ENCODE results near the gene SRC. TPM values are rescaled to one million over a fixed set of nuclear protein-coding genes. Genes with fewer than 3 reads are reported as not detected.
"Not testable (repeated sequence)": the region's sequence is repeated elsewhere in the genome, so short reads cannot be mapped to it uniquely, and the experiment has no call there.

Gene SRC
- total RNA-seq, 4 donors from 2014 or later: 30.6 to 54.7 (median 45.0) TPM

DNA sequence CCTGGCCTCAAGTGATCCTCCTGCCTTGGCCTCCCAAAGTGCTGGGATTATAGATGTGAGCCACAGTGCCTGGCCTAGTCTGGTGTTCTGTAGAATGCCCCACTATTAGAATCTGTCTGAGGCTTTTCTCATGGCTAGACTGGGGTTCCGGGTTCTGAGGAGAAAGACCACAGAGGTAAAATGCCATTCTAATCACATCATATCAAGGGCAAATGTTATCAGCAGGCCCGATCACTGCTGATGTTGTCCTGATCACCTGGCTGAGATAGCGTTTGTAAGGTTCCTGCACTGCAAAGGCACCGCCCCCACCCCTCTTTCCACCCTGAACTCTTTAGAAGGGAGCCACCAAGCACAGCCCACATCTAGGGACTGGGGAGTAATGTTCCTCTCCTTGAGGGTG lies 6.7 kb upstream of the SRC start:
- H3K27ac ChIP-seq: no peak overlapping the region
- H3K9me3 ChIP-seq: no peaks in the 10 kb centered on the region
- H3K4me3 ChIP-seq: no peak overlapping the region
- no peaks in the 10 kb centered on the region for H3K27me3 ChIP-seq
- peaks cover 0 to 20% (median 4%) of the 10 kb centered on the region in 3 donors for H3K4me1 ChIP-seq
- H3K36me3 ChIP-seq: no peaks in the 10 kb centered on the region
- WGBS, 2 donors (ENCODE audit: low coverage in 1 of 2): 92% methylated on average over 2 of the region's 4 CpGs; no CpG with 5 or more reads in 1 of the 2 donors
- no peak for ATAC-seq
- no peak for TF ChIP-seq POLR2A (IDR thresholded peaks at IDR 0.05)
- no peak for TF ChIP-seq EP300 (IDR thresholded peaks at IDR 0.05)
- TF ChIP-seq POLR2AphosphoS5 (IDR thresholded peaks at IDR 0.05): no peak
- TF ChIP-seq, protein P1, sequence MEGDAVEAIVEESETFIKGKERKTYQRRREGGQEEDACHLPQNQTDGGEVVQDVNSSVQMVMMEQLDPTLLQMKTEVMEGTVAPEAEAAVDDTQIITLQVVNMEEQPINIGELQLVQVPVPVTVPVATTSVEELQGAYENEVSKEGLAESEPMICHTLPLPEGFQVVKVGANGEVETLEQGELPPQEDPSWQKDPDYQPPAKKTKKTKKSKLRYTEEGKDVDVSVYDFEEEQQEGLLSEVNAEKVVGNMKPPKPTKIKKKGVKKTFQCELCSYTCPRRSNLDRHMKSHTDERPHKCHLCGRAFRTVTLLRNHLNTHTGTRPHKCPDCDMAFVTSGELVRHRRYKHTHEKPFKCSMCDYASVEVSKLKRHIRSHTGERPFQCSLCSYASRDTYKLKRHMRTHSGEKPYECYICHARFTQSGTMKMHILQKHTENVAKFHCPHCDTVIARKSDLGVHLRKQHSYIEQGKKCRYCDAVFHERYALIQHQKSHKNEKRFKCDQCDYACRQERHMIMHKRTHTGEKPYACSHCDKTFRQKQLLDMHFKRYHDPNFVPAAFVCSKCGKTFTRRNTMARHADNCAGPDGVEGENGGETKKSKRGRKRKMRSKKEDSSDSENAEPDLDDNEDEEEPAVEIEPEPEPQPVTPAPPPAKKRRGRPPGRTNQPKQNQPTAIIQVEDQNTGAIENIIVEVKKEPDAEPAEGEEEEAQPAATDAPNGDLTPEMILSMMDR (IDR thresholded peaks at IDR 0.05): no peak

DNA sequence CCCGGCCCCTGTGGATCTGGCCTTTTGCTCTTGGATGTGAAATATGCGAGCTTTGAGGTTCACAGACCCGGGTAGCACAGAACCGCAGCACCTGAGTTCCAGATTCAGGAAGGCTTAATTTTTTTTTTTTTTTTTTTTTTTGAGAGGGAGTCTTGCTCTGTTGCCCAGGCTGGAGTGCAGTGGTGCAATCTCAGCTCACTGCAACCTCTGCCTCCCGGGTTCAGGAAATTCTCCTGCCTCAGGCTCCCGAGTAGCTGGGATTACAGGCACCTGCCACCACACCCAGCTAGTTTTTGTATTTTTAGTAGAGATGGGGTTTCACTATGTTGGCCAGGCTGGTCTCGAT lies 6.2 kb upstream of the SRC start:
- not testable (repeated sequence) for H3K9me3 ChIP-seq, H3K27me3 ChIP-seq, ATAC-seq, H3K4me3 ChIP-seq, H3K27ac ChIP-seq, H3K36me3 ChIP-seq
- peaks cover 0 to 20% (median 4%) of the 10 kb centered on the region in 3 donors for H3K4me1 ChIP-seq
- WGBS, 2 donors (ENCODE audit: low coverage in 1 of 2): 80 to 95% methylated on average over 3 to 4 of the region's 7 CpGs

DNA sequence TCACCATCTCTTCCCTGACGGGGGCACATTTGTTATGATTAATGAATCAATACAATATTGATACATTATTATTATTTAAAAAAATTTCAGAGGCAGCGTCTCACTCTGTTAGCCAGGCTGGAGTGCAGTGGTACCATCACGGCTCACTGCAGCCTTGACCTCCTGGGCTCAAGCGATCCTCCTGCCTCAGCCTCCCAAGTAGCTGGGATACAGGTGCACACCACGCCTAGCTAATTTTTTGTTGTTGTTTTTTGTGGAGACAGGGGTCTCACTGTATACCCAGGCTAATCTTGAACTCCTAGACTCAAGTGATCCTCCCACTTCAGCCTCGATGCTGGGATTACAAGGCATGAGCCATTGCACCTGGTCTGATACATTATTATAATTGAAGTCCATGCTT lies 4.9 kb upstream of the SRC start:
- Histone ChIP-seq H3K4me3 (no peak overlapping the region), H3K36me3 (no peaks in the 10 kb centered on the region), H3K9me3 (no peaks in the 10 kb centered on the region), H3K27ac (no peak overlapping the region), H3K4me1 (peaks cover 0 to 28% (median 4%) of the 10 kb centered on the region in 3 donors), H3K27me3 (no peaks in the 10 kb centered on the region)
- ATAC-seq: no peak
- no peak for TF ChIP-seq POLR2A (IDR thresholded peaks at IDR 0.05)
- TF ChIP-seq POLR2AphosphoS5 (IDR thresholded peaks at IDR 0.05): no peak
- TF ChIP-seq, protein P1 (IDR thresholded peaks at IDR 0.05): no peak
- no peak for TF ChIP-seq EP300 (IDR thresholded peaks at IDR 0.05)
- 96% methylated on average over 5 of the region's 6 CpGs; no CpG with 5 or more reads in 1 of the 2 donors for WGBS, 2 donors (ENCODE audit: low coverage in 1 of 2)

DNA sequence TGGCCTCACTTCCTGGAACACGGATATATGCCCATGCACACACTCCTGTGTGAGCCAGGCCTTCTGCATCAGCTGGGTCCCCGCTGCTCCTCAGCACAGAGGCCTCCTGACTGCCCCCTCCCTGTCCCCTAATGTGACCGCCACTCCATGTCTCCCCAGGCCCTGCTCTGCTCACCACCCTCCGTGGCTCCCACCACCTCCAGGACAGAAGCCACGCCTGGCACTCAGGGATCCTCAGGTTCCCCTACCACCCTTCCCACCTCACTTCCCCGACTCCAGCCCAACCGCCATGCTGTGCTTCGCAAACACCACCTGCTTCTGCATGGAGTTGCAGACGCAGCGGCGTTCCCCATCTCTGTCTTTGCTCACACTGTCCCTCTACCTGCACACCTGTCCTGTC lies 4.3 kb upstream of the SRC start:
- no peak for ATAC-seq
- TF ChIP-seq POLR2A (IDR thresholded peaks at IDR 0.05) (no peak), EP300 (IDR thresholded peaks at IDR 0.05) (no peak), POLR2AphosphoS5 (IDR thresholded peaks at IDR 0.05) (no peak)
- TF ChIP-seq, protein P1 (IDR thresholded peaks at IDR 0.05): no peak
- peaks cover 0 to 26% (median 3%) of the 10 kb centered on the region in 3 donors for H3K4me1 ChIP-seq
- no peak overlapping the region for H3K27ac ChIP-seq
- no peak overlapping the region for H3K4me3 ChIP-seq
- WGBS, 2 donors (ENCODE audit: low coverage in 1 of 2): 91 to 93% methylated on average over 6 to 9 of the region's 11 CpGs
- no peaks in the 10 kb centered on the region for H3K36me3 ChIP-seq
- H3K27me3 ChIP-seq: no peaks in the 10 kb centered on the region
- no peaks in the 10 kb centered on the region for H3K9me3 ChIP-seq

DNA sequence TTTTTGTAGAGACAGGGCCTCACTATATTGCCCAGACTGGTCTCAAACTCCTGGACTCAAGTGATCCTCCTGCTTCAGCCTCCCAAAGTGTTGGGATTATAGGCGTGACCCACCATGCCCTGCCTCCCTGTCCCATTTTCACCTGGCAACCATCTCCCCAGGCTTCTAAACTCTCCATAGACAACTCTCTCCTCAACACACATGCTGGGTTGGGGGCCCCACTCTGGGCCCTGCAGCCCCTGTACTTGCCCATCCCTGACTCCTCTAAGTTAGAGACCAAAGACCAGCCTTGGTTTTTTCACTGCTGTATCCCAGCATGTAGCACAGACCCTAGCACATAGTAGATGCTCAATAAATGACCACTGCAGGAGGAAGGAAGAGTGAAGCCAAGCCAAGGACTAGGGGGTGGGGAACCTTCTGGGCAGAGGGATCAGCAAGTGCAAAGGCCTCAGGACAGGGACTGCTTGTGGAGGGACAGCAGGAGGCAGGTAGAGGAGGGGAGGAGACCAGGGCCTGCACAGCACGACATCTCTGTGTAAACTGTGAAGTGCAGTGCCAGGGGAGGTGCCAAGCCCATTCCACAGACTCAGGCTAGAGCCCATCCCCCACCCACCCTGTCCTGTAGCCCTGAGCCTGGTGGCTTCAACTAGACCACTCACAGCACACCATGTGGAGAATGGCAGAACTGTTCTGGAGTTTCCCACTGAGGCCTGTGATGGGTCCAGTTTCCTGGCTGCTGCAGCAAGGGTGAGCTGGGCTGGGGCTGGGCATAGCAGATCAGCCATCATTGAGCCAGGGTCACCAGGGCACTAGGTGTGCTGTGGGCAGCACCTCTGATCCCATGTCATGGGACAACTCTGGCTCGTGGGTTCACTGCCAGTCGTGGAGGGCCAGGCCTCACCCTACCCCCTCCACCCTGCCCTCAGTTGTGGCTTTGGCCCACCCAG lies 3.4 kb upstream of the SRC start:
- no peak overlapping the region for H3K4me3 ChIP-seq
- H3K27me3 ChIP-seq: no peaks in the 10 kb centered on the region
- H3K4me1 ChIP-seq: peaks cover 0 to 26% (median 3%) of the 10 kb centered on the region in 3 donors
- H3K36me3 ChIP-seq: no peaks in the 10 kb centered on the region
- WGBS, 2 donors (ENCODE audit: low coverage in 1 of 2): 100% methylated on average over 1 of the region's 4 CpGs
- no peak for ATAC-seq
- H3K9me3 ChIP-seq: no peaks in the 10 kb centered on the region
- H3K27ac ChIP-seq: no peak overlapping the region
- TF ChIP-seq, protein P1 (IDR thresholded peaks at IDR 0.05): no peak
- TF ChIP-seq POLR2AphosphoS5 (IDR thresholded peaks at IDR 0.05) (no peak), POLR2A (IDR thresholded peaks at IDR 0.05) (no peak), EP300 (IDR thresholded peaks at IDR 0.05) (no peak)

Measured in gastroesophageal sphincter (tissue), 4 donors.